ENCODE measurements around the gene TAS2R16. TPM values are rescaled to one million over a fixed set of nuclear protein-coding genes. Genes with fewer than 3 reads are reported as not detected.
A peak's percentile ranks its signal among the peaks of the same experiment; 100 is the strongest.

Gene TAS2R16
- total and polyA plus RNA-seq, 2 donors (not counting 3 experiments of a cell fraction or from before 2014, with no cell fraction given): not detected

- Histone ChIP-seq H3K27me3 (ENCODE audit: control insufficient read depth in 2 of 2, insufficient read depth in 2 of 2, low read length in 2 of 2) (no peaks in the 10 kb centered on the region), H3K4me3 (replicated peaks in 1 of 3; ENCODE audit: insufficient read depth in 1 of 3, low read depth in 1 of 3, low read length in 3 of 3) (no peak overlapping the region), H3K9me3 (replicated peaks; ENCODE audit: control insufficient read depth, insufficient read depth, low read length) (no peaks in the 10 kb centered on the region), H4K20me1 (replicated peaks; ENCODE audit: control insufficient read depth, extremely low read depth, insufficient read depth, low read length) (no peaks in the 10 kb centered on the region), H2AFZ (ENCODE audit: low read depth, low read length) (no peak overlapping the region), H3K9me1 (replicated peaks; ENCODE audit: control insufficient read depth, extremely low read depth, insufficient read depth, low read length) (no peaks in the 10 kb centered on the region), H3K36me3 (ENCODE audit: control insufficient read depth in 2 of 2, extremely low read depth in 1 of 2, insufficient read depth in 2 of 2, low read length in 2 of 2) (no peaks in the 10 kb centered on the region), H3K79me2 (ENCODE audit: control insufficient read depth, insufficient read depth, low read length) (no peaks in the 10 kb centered on the region), H3K27ac (ENCODE audit: insufficient read depth, low read depth, low read length) (no peak overlapping the region), H3K9ac (replicated peaks; ENCODE audit: extremely low read depth, insufficient read depth, low read length) (no peak overlapping the region), H3K4me2 (ENCODE audit: insufficient read depth, low read length) (no peak overlapping the region), H3K4me1 (ENCODE audit: control insufficient read depth, extremely low read depth, insufficient read depth, low read length) (peaks cover 3% of the 10 kb centered on the region)
- FAIRE-seq (no peak), DNase-seq (ENCODE audit: low read depth, low spot score) (no peak)
- dilution Hi-C loops (cut with MboI; ENCODE audit: extremely low pct_ligation_motif_present, low sequenced_read_pairs): no loop called here
- TF ChIP-seq POLR2A (IDR thresholded peaks at IDR 0.05; ENCODE audit: low read depth, low read length) (no peak), POLR2AphosphoS5 (IDR thresholded peaks at IDR 0.05; ENCODE audit: insufficient read depth, low read depth, low read length) (no peak)
- intact Hi-C loops (cut with micrococcal nuclease): no loop called here
- ChIA-PET CTCF (no interaction called here), POLR2A (no interaction called here)
- no TSS peak for BruUV-seq (replicated peaks)
Measured at GRCh38 chr7:123004931-123005330, 9.4 kb upstream of the TAS2R16 start.

- H3K9me1 ChIP-seq (replicated peaks; ENCODE audit: control insufficient read depth, extremely low read depth, insufficient read depth, low read length): no peaks in the 10 kb centered on the region
- H3K4me3 ChIP-seq (replicated peaks in 1 of 3; ENCODE audit: insufficient read depth in 1 of 3, low read depth in 1 of 3, low read length in 3 of 3): no peak overlapping the region
- no TSS peak for BruUV-seq (replicated peaks)
- no peaks in the 10 kb centered on the region for H3K36me3 ChIP-seq (ENCODE audit: control insufficient read depth in 2 of 2, extremely low read depth in 1 of 2, insufficient read depth in 2 of 2, low read length in 2 of 2)
- peaks cover 3% of the 10 kb centered on the region for H3K4me1 ChIP-seq (ENCODE audit: control insufficient read depth, extremely low read depth, insufficient read depth, low read length)
- no peaks in the 10 kb centered on the region for H3K79me2 ChIP-seq (ENCODE audit: control insufficient read depth, insufficient read depth, low read length)
- H3K9ac ChIP-seq (replicated peaks; ENCODE audit: extremely low read depth, insufficient read depth, low read length): no peak overlapping the region
- H3K9me3 ChIP-seq (replicated peaks; ENCODE audit: control insufficient read depth, insufficient read depth, low read length): no peaks in the 10 kb centered on the region
- TF ChIP-seq POLR2AphosphoS5 (IDR thresholded peaks at IDR 0.05; ENCODE audit: insufficient read depth, low read depth, low read length) (no peak), MAX (IDR thresholded peaks at IDR 0.05; ENCODE audit: insufficient read depth, insufficient read length) (no peak), JUN (IDR thresholded peaks at IDR 0.05; ENCODE audit: borderline replicate concordance, insufficient read depth, insufficient read length, low read depth) (no peak), CTCF (IDR thresholded peaks at IDR 0.05; ENCODE audit: extremely low read depth in 1 of 2, insufficient read depth in 1 of 2, low read depth in 1 of 2, low read length in 2 of 2) (no peak), GATA2 (IDR thresholded peaks at IDR 0.05; ENCODE audit: insufficient read depth, insufficient read length, low read depth, low read length) (no peak), POLR2A (IDR thresholded peaks at IDR 0.05; ENCODE audit: low read depth, low read length) (no peak), FOS (IDR thresholded peaks at IDR 0.05; ENCODE audit: borderline replicate concordance, insufficient read depth, low read length) (no peak), EZH2 (IDR thresholded peaks at IDR 0.05; ENCODE audit: borderline replicate concordance, low read depth, low read length, severe bottlenecking) (no peak), MYC (IDR thresholded peaks at IDR 0.05; ENCODE audit: low read depth, low read length) (no peak)
- H3K4me2 ChIP-seq (ENCODE audit: insufficient read depth, low read length): no peak overlapping the region
- ChIA-PET CTCF (no interaction called here), POLR2A (no interaction called here)
- dilution Hi-C loops (cut with MboI; ENCODE audit: extremely low pct_ligation_motif_present, low sequenced_read_pairs): no loop called here
- peak; percentile 10 for DNase-seq (ENCODE audit: low read depth, low spot score)
- no peak for FAIRE-seq
- no peaks in the 10 kb centered on the region for H3K27me3 ChIP-seq (ENCODE audit: control insufficient read depth in 2 of 2, insufficient read depth in 2 of 2, low read length in 2 of 2)
- H2AFZ ChIP-seq (ENCODE audit: low read depth, low read length): no peak overlapping the region
- intact Hi-C loops (cut with micrococcal nuclease): no loop called here
- H3K27ac ChIP-seq (ENCODE audit: insufficient read depth, low read depth, low read length): no peak overlapping the region
- H4K20me1 ChIP-seq (replicated peaks; ENCODE audit: control insufficient read depth, extremely low read depth, insufficient read depth, low read length): no peaks in the 10 kb centered on the region
Measured at GRCh38 chr7:123003539-123004126, 8.1 kb upstream of the TAS2R16 start.
